ENCODE measurements around the gene RPS6KC1.

- TF ChIP-seq TARDBP (IDR thresholded peaks at IDR 0.05) (no peak), L3MBTL2 (conservative IDR thresholded peaks at IDR 0.05) (no peak), FOXK2 (IDR thresholded peaks at IDR 0.05) (no peak), ELF4 (IDR thresholded peaks at IDR 0.05) (no peak), ARNT (IDR thresholded peaks at IDR 0.05) (no peak), LEF1 (IDR thresholded peaks at IDR 0.05; ENCODE audit: borderline replicate concordance) (no peak), FOXM1 (IDR thresholded peaks at IDR 0.05; ENCODE audit: borderline replicate concordance) (no peak)
Observed at GRCh38 chr1:213057264-213058059, 6.4 kb downstream of the RPS6KC1 start.

Data from HEK293T (cell line).